Nephron (organoid): ENCODE results near the gene LAMA5.

Experiments
- H3K27ac Mint-ChIP-seq, 3 experiments: 2 replicates each; pipeline ENCODE4 v1.8.0; 2020; ENCODE audit warnings: mixed read lengths in 3 of 3, mild to moderate bottlenecking in 2 of 3, moderate library complexity in 1 of 3
- H3K27me3 Mint-ChIP-seq: 2 replicates; pipeline ENCODE4 v1.8.0; 2021; ENCODE audit warnings: low read depth, mild to moderate bottlenecking, moderate library complexity, mixed read lengths
- H3K36me3 Mint-ChIP-seq: 2 replicates; pipeline ENCODE4 v1.8.0; 2020; ENCODE audit warnings: low read depth, mixed read lengths
- H3K4me1 Mint-ChIP-seq: 2 replicates; pipeline ENCODE4 v1.8.0; 2020; ENCODE audit warnings: mixed read lengths
- H3K4me3 Mint-ChIP-seq, 3 experiments: 2 replicates each; pipeline ENCODE4 v1.8.0; 2020; ENCODE audit warnings: mild to moderate bottlenecking in 3 of 3, mixed read lengths in 3 of 3, moderate library complexity in 2 of 3
- H3K9me3 Mint-ChIP-seq: 2 replicates; pipeline ENCODE4 v1.8.0; 2020; ENCODE audit warnings: mixed read lengths
- CTCF ChIP-seq, 3 experiments: fragments of 200-600 bp; sonication (generic); IDR thresholded peaks; one replicate each; pipeline ENCODE4 v1.5.0; 2021; ENCODE audit warnings: antibody characterized with exemption in 3 of 3; ENCODE audit not compliant: unreplicated experiment in 3 of 3

The LAMA5 gene

GRCh38 chr20:62282103-62282502 lies 85.0 kb downstream of the LAMA5 start:
- H3K27ac Mint-ChIP-seq = no peak overlapping the region
- H3K4me1 Mint-ChIP-seq = no peaks in the 10 kb centered on the region
- H3K4me3 Mint-ChIP-seq = no peak overlapping the region
- peaks cover 65% of the 10 kb centered on the region for H3K36me3 Mint-ChIP-seq
- H3K27me3 Mint-ChIP-seq = peaks cover 5% of the 10 kb centered on the region
- H3K9me3 Mint-ChIP-seq = no peaks in the 10 kb centered on the region
- no peak for TF ChIP-seq CTCF (IDR thresholded peaks at IDR 0.05; ENCODE audit: unreplicated experiment in 3 of 3)

- no peak overlapping the region for H3K27ac Mint-ChIP-seq
Observed at GRCh38 chr20:62281161-62281933, 85.8 kb downstream of the LAMA5 start.

GRCh38 chr20:62280303-62280702 lies 86.8 kb downstream of the LAMA5 start:
- peaks cover 68% of the 10 kb centered on the region for H3K36me3 Mint-ChIP-seq
- peaks cover 5% of the 10 kb centered on the region for H3K27me3 Mint-ChIP-seq
- H3K27ac Mint-ChIP-seq = no peak overlapping the region
- no peaks in the 10 kb centered on the region for H3K4me1 Mint-ChIP-seq
- H3K9me3 Mint-ChIP-seq = no peaks in the 10 kb centered on the region
- no peak overlapping the region for H3K4me3 Mint-ChIP-seq
- no peak for TF ChIP-seq CTCF (IDR thresholded peaks at IDR 0.05; ENCODE audit: unreplicated experiment in 3 of 3)

More at GRCh38 chr20:62281161-62281933, 85.8 kb downstream of the LAMA5 start:
- Mint-ChIP-seq H3K36me3 (peaks cover 68% of the 10 kb centered on the region), H3K4me3 (no peak overlapping the region), H3K9me3 (no peaks in the 10 kb centered on the region), H3K27me3 (peaks cover 5% of the 10 kb centered on the region), H3K4me1 (no peaks in the 10 kb centered on the region)
- TF ChIP-seq CTCF (IDR thresholded peaks at IDR 0.05; ENCODE audit: unreplicated experiment in 3 of 3) = no peak

- H3K9me3 Mint-ChIP-seq = no peaks in the 10 kb centered on the region
- H3K4me1 Mint-ChIP-seq = peaks cover 14% of the 10 kb centered on the region
- H3K27ac Mint-ChIP-seq = no peak overlapping the region
- H3K4me3 Mint-ChIP-seq = no peak overlapping the region
- H3K27me3 Mint-ChIP-seq = peaks cover 5% of the 10 kb centered on the region
- TF ChIP-seq CTCF (IDR thresholded peaks at IDR 0.05; ENCODE audit: unreplicated experiment in 3 of 3) = no peak
- peaks cover 80% of the 10 kb centered on the region for H3K36me3 Mint-ChIP-seq
Observed at GRCh38 chr20:62277253-62277652, 89.9 kb downstream of the LAMA5 start.

- Mint-ChIP-seq H3K27me3 (peaks cover 5% of the 10 kb centered on the region), H3K4me3 (no peak overlapping the region)
Observed at GRCh38 chr20:62276439-62276838, 90.7 kb downstream of the LAMA5 start.

More at GRCh38 chr20:62276439-62276838, 90.7 kb downstream of the LAMA5 start:
- no peak overlapping the region for H3K27ac Mint-ChIP-seq
- TF ChIP-seq CTCF (IDR thresholded peaks at IDR 0.05; ENCODE audit: unreplicated experiment in 3 of 3) = no peak
- H3K9me3 Mint-ChIP-seq = no peaks in the 10 kb centered on the region
- H3K36me3 Mint-ChIP-seq = peaks cover 72% of the 10 kb centered on the region
- H3K4me1 Mint-ChIP-seq = peaks cover 14% of the 10 kb centered on the region
